Mononuclear cell (primary cell): ENCODE data around the gene NAPB. TPM values are rescaled to one million over a fixed set of nuclear protein-coding genes. Genes with fewer than 3 reads are reported as not detected.
A peak's percentile ranks its signal among the peaks of the same experiment; 100 is the strongest.

Source experiments
- H3K27me3 ChIP-seq: 2 replicates; pipeline ENCODE4 v1.6.0; 2011; ENCODE audit warnings: low read length, control low read depth; ENCODE audit not compliant: insufficient read depth
- H3K4me1 ChIP-seq: 2 replicates; pipeline ENCODE4 v1.5.1; 2011; ENCODE audit warnings: mild to moderate bottlenecking, low read length, control low read depth; ENCODE audit not compliant: insufficient read depth
- H3K4me3 ChIP-seq: 2 replicates; pipeline ENCODE4 v1.5.1; 2011; ENCODE audit warnings: mild to moderate bottlenecking, low read length, moderate library complexity
- H3K9me3 ChIP-seq: 2 replicates; pipeline ENCODE4 v1.5.1; 2011; ENCODE audit warnings: low read depth, mild to moderate bottlenecking, control low read depth, low read length
- total RNA-seq: library from RNA; depleted of rRNA; stranded (reverse); fragments of >200 nt; gene quantifications from one replicate; pipeline ENCODE4 v1.2.3, GENCODE V29; 2012

NAPB gene
- total RNA-seq, 1 donor: 11.8 TPM

DNA sequence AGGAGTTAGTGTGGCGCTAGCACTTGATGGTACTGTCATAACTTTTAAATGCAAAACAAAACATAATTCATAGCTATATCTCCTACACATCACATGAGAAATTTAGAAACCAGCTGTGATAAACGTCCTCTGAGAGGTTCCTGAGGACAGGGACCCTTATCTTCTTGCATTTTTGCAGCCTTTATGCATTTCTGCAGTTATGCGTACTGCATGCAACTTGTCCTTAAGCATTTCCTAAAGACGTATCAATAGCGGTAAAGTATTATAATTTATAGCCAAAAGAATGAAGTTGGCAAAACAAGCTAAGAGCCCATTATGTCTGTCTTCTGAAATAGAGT lies 1.7 kb downstream of the NAPB start:
- no peaks in the 10 kb centered on the region for H3K27me3 ChIP-seq
- H3K4me1 ChIP-seq: peaks cover 23% of the 10 kb centered on the region
- peak overlapping the region; percentile 89 for H3K4me3 ChIP-seq
- H3K9me3 ChIP-seq: no peaks in the 10 kb centered on the region

DNA sequence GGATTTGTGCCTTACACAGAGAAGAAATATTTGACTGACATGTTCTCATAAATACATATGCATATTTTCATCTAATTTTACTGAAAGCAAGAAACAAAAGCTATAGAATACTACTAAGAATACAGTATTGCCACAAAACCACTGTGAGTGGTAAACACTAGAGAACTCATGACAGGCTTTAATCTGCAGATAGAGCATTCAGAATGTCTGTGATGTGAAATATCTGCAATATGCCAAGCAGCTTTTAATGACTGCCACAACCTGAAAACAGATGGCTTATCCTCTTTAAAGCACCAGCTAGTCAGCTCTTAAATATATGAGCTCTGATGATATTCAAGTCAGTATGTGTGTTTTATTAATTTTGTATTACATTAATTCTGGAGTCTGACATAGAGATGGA lies 3.4 kb downstream of the NAPB start:
- H3K27me3 ChIP-seq: no peaks in the 10 kb centered on the region
- no peaks in the 10 kb centered on the region for H3K9me3 ChIP-seq
- H3K4me3 ChIP-seq: no peak overlapping the region
- H3K4me1 ChIP-seq: peaks cover 27% of the 10 kb centered on the region

DNA sequence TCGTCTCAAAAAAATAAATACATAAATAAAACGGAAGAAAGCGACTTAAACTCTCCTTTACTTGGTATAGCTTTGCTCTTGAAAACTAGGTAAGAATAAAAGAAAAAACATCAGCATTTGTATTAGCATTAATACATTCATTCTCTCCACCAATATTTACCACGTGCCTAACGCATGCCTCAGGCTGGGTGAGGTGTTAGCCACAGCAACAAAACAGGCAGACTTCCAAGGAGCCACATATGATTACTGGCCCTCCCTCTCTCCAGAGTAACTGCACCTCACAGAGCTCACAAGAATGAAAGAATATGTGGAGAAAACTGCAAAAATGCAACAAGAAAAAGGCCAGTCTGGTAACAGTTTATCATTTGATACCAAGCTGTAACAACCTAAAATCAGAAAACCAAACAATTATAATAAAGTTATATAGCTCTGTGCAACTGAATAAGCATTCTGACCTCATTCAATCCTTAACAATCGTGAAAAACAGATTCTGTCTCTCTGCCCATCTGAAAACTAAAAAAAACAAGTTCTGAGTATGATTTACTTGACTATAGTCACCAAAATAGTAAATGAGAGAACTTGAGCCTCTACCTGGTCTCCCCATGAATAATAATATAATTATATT lies 5.2 kb downstream of the NAPB start:
- H3K4me1 ChIP-seq: peaks cover 22% of the 10 kb centered on the region

DNA sequence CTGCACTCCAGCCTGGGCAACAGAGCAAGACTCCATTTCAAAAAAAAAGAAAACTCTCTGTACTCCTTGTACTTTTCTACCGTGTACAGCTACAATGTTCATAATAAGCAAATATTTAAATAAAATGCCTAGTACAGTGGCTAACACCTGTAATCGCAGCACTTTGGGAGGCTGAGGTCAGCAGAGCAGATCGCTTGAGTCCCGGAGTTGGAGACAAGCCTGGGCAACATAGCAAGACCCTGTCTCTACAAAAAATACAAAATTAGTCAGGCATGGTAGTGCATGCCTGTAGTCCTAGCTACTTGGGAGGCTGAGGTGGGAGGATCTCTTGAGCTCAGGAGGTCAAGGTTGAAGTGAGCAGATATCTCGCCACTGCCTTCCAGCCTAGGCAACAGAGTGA lies 5.7 kb downstream of the NAPB start:
- Histone ChIP-seq H3K9me3 (no peaks in the 10 kb centered on the region), H3K4me3 (no peak overlapping the region), H3K4me1 (peaks cover 22% of the 10 kb centered on the region), H3K27me3 (no peaks in the 10 kb centered on the region)

More for the DNA sequence above, 5.2 kb downstream of the NAPB start:
- Histone ChIP-seq H3K27me3 (no peaks in the 10 kb centered on the region), H3K4me3 (no peak overlapping the region), H3K9me3 (no peaks in the 10 kb centered on the region)

DNA sequence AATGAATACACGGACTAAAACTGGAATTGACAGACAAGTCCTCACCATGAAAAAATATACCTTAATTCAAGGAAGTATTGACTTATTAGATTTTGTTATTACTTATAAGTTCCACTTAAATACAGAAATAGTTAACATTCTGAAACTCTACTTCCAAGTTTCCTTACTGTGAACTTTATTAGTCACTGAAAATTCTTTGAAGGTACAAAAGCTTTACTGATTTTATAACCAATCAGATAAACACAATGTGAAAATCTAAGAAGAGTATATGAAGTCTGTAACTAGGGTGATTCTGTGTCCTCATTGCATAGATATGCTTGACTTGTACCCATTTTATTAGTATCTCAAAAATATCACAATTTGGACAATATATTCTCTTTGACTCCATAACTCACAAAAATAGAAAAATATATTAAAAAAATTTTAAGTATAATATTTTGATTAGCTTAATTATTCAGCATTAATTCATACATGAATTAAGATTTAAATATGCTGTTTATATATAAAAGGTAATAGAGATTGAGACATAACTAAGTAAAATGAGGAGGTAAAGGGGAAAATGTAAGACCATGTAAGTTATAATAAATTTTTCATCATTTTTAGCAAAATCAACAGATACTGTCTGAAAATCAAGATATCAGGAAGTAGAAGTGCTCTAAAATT lies 6.6 kb downstream of the NAPB start:
- Histone ChIP-seq H3K4me3 (no peak overlapping the region), H3K4me1 (peaks cover 23% of the 10 kb centered on the region), H3K27me3 (no peaks in the 10 kb centered on the region), H3K9me3 (no peaks in the 10 kb centered on the region)

DNA sequence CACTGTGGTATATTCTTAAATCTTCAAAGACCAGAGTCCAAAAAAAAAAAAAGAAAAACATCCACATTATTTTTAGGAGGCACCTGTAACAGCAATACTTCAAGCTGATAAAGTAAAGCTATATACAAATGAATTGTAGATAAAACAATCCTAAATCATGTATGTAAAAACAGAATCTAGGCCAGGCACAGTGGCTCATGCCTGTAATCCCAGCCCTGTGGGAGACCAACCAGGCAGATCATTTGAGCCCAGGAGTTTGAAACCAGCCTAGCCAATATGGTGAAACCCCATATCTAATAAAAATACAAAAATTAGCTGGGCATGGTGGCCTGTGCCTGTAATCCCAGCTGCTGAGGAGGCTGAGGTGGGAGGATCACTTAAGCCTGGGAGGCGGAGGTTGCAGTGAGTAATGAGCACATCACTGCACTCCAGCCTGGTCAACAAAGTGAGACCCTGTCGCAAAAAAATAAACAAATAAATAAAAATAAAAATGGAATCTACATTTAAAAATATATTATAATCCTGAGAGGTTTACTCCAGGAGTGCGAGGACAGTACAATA lies 7.3 kb downstream of the NAPB start:
- Histone ChIP-seq H3K9me3 (no peaks in the 10 kb centered on the region), H3K4me1 (peaks cover 19% of the 10 kb centered on the region), H3K4me3 (no peak overlapping the region), H3K27me3 (no peaks in the 10 kb centered on the region)

DNA sequence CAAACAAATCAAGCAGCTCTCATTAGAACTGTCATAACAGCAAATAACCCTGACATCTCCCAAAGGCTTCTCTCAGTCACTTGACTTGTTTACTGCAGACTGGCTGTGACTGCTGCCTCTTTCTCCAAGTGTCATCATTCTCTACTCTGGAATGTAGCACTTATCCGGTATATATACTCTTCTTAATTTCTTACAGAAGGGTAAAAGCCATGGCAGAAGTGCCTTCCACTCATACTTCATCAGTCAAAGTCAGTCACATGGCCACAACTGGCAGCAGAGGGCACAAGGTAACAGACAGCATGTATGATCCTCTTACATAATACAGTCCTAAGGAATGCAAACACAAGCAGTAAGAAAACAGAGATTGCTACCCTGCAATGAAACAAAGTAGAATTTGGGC lies 9.3 kb downstream of the NAPB start:
- Histone ChIP-seq H3K4me1 (peaks cover 20% of the 10 kb centered on the region), H3K27me3 (no peaks in the 10 kb centered on the region), H3K9me3 (no peaks in the 10 kb centered on the region), H3K4me3 (no peak overlapping the region)

DNA sequence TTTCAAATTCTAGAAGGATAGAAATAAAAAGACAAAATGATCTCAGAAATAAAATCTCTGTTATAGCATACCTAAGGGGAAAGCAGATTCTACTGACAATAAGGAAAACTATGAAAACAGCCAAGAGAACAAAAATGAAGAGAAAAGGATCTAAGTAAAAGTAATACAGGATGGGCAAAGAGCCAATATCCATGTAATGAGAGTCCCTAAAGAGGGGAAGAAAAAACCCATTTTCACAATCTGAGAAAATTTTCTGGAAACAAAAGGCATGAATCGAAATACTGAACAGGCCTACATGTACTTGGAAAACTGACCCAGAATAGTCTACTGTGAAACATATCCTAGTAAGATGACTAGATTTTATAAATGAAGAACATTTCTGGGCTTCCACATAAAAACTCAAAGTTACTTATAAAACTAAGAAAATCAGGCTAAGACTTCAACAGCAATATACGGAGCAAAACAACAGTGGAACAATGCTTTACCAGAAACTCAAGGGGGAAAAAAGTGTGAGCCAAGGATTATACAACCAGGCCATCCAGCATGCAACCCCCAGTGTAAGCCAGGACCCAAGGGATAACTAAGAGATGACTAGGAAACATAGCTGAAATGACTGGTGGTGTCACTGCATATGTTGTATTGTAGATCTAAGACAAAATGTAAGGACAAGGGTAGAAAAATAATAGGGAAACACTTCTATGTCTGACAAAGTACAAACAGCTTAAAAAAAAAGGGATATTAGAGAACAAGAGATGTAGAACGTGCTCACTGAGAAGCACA lies 10.2 kb downstream of the NAPB start:
- H3K4me3 ChIP-seq: no peak overlapping the region
- peaks cover 17% of the 10 kb centered on the region for H3K4me1 ChIP-seq
- H3K9me3 ChIP-seq: no peaks in the 10 kb centered on the region
- no peaks in the 10 kb centered on the region for H3K27me3 ChIP-seq

DNA sequence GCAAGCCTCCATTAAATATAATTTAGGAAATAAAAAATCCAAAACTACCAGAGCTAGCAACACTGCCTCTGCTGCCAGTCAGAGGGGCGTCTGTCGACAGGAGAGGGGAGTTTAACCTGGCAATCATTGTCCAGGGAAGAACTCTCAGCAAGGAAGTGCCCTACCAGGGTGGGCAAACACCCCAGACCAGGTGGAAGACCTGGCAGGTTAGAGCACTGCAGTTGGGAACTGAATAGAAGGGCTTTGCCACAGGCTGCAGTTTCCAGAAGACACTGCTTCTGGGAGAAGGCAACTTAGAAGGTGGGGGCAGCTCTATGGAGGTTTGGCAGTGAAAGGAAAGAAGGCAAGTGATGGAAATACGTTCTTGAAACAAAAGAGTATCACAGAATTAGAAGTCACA lies 11.5 kb downstream of the NAPB start:
- Histone ChIP-seq H3K9me3 (no peaks in the 10 kb centered on the region), H3K27me3 (no peaks in the 10 kb centered on the region), H3K4me3 (no peak overlapping the region), H3K4me1 (peaks cover 10% of the 10 kb centered on the region)

DNA sequence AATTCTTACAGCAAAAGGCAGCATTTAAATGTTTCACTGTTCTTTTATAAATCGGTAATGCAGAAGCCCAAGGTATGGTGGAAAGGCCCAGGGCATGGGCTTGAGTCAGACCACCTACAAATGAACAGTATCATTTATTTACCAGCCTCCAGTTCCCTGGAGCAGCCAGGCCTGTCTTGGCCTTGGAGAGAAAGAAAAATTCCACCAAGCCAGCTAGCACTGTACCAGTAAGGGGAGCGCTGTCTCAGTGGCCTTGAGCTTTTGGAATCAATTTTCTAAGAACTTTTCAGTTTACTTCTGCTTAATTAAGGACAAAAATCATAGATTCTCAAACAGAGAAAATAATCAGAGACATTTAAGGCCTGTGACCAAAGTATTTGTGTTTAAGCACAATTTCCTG lies 12.3 kb downstream of the NAPB start:
- Histone ChIP-seq H3K4me1 (peaks cover 12% of the 10 kb centered on the region), H3K27me3 (no peaks in the 10 kb centered on the region), H3K9me3 (no peaks in the 10 kb centered on the region), H3K4me3 (no peak overlapping the region)

DNA sequence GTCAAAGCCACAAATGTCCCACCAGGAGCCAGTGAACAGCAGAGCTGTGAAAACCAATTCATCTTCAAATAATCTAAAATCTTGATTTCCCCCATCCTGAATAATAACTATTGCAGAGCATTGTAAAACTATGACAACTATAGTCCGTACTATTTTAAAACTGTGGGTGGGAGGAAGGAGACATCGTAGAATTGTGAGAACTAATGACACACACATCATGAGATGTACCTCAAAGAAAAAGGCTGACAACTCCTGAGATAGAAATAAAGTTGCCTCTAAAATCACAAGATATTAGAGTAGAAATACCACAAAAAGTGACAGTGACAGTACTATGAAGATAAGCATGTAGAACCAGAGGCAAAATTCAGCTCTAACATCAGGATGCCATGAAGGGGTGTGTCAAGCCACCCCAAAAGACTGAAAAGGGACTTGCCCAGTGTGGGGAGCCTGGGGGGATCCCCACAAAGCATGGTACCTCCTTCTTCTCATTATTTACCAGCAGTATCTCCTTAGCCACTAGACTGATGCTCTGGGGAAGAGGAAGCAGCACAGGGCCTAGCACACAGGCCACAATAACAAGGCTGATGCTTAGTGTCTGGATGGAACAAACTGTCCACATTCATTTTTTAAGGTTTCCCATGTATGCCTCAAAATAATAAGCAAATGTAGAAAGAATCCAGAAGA lies 13.4 kb downstream of the NAPB start:
- Histone ChIP-seq H3K4me3 (no peak overlapping the region), H3K27me3 (no peaks in the 10 kb centered on the region), H3K9me3 (no peaks in the 10 kb centered on the region), H3K4me1 (peaks cover 11% of the 10 kb centered on the region)

DNA sequence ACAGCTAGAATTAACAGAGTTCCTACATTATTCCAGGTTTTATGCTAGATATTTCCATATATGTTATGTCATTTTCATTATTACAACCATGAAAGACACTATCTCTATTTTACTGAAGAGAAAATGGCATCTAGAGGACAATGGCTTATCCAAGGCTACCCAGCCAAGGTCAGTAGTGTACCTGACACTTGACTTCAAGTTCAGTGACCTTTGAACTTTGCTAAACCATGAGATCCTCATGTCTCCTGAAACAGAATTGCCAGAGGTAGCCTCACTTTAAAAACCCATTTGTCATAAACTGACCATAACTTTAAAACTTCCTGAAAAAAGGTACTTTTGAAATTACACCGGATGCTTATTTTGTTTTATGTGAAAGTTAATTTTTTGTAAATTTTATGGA lies 14.4 kb downstream of the NAPB start:
- H3K27me3 ChIP-seq: no peaks in the 10 kb centered on the region
- H3K4me1 ChIP-seq: peaks cover 11% of the 10 kb centered on the region
- H3K9me3 ChIP-seq: no peaks in the 10 kb centered on the region
- H3K4me3 ChIP-seq: no peak overlapping the region

DNA sequence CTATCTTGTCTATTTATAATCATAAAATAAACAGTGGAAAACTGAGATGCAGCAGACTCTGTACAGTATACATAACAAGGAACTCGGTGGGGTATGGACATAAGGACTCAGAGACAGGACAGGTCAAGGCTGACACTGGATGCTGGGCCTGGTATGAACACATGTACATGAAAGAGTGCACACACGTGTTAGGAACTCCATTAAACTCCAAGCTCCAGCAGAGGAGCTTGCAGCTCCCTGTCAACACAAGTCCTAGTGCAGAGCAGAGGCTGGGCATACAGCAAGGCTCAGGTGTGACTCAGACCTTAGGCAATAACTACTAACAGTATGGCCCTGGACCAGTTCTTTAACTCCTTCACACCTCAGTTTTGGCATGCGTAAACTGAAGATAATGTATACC lies 17.1 kb downstream of the NAPB start:
- no peaks in the 10 kb centered on the region for H3K27me3 ChIP-seq
- H3K4me3 ChIP-seq: no peak overlapping the region
- H3K9me3 ChIP-seq: no peaks in the 10 kb centered on the region
- H3K4me1 ChIP-seq: peaks cover 8% of the 10 kb centered on the region

DNA sequence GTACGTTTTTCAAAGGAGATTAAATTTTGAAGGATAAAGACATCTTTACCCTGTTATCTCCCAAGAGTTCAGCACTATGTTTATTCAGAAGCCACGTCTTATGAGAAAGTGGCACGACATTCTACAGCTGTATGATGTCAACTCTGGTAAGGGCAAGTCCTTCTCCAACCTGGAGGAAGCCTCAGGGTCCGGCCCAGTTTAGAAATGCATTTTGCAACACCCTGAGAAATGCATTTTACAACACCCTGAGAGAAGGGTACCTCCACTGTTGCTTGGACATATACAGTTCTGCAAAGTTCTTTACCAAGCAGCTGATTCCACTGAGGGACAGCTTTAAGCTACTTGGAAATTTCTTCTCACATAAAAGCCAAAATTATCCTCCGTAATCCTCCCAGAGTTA lies 17.5 kb downstream of the NAPB start:
- Histone ChIP-seq H3K9me3 (no peaks in the 10 kb centered on the region), H3K4me3 (no peak overlapping the region), H3K27me3 (no peaks in the 10 kb centered on the region), H3K4me1 (peaks cover 8% of the 10 kb centered on the region)

DNA sequence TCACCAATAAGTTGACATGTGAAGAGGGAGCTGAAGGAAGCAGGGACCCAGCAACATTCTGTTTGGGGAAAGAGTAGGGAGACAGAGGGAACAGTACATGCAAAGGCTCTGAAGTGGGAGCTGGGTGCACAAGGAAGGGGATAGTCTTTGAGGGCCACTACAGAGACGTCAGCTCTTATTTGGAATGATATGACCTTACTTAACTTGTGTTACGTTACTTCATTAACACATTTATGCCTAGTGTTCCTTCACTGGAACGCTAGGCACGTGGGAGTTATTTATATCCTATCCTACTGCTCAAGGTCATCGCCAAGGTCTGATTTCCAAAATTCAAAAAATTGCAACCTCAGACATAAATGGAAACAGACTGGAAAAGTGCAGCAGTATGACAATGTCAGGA lies 20.2 kb downstream of the NAPB start:
- Histone ChIP-seq H3K4me3 (no peak overlapping the region), H3K27me3 (no peaks in the 10 kb centered on the region), H3K9me3 (no peaks in the 10 kb centered on the region), H3K4me1 (peaks cover 13% of the 10 kb centered on the region)
